Limb (tissue), 2 donors: ENCODE data around the gene KLHL25.
A peak's percentile ranks its signal among the peaks of the same experiment; 100 is the strongest.
"Not testable (repeated sequence)": the region's sequence is repeated elsewhere in the genome, so short reads cannot be mapped to it uniquely, and the experiment has no call there.

ENCODE experiments used
- DNase-seq, 2 donors: peaks; one replicate each; pipeline ENCODE4 v3.0.0-alpha.2; 2016; ENCODE audit errors: extremely low spot score in 2 of 2

The KLHL25 gene, protein sequence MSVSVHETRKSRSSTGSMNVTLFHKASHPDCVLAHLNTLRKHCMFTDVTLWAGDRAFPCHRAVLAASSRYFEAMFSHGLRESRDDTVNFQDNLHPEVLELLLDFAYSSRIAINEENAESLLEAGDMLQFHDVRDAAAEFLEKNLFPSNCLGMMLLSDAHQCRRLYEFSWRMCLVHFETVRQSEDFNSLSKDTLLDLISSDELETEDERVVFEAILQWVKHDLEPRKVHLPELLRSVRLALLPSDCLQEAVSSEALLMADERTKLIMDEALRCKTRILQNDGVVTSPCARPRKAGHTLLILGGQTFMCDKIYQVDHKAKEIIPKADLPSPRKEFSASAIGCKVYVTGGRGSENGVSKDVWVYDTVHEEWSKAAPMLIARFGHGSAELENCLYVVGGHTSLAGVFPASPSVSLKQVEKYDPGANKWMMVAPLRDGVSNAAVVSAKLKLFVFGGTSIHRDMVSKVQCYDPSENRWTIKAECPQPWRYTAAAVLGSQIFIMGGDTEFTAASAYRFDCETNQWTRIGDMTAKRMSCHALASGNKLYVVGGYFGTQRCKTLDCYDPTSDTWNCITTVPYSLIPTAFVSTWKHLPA

DNA sequence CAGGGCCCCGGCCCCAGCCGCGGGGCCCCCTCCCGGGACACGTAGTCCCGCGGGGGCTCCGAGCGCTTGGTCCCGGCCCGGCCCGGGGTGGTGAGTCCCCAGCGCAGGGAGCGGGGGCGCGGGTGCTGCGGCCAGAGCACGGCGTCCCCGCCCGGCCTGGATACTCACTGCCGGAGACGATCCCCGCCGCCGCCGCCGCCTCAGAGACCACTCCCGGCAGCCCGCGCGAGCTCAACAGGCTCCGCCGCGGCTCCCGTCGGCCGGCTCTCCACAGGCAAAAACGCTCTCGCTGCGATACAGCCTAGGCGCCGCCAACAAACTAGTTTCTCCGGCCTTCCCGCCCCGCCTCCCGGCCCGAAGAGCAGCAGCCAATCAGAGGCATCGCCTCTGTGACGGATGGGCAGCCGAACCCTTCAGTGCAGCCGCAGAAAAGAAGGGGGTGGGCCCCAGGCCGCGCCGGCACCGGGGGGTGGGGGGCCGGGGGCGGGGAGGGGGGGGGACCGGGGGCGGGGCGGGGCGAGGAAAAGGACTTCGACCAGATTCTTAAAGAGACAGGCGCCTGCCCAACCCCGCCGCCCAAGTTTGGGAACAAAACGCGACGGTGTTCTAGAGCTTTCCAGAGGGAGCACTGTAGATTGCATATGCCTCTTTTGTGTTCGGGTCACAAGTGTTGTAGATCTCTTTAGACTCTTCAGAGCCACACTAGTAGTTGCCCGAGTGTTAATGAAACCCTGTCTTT, at the start of gene KLHL25:
Gene KLHL25 (minus strand): TSS at position 328 of the 739 bp plus-strand sequence. CDS start 25,115 bp downstream, outside the sequence.
- peak; percentile 96 for DNase-seq

DNA sequence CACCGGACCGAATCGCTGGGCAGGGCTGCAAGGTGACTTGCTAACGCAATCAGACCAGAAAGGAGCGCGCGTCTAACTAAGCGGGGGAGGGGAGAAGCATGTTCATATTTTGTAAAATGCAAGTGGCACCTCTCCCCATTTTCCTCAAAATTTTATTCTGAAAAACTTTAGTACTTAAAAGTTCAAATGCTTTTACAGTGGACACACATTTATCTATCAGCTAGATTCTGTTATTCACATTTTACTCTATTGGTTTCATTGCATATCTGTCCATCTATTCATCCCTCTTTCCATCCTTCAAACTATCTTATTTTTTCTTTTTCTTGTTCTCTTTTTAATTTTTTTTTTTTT, 46.1 kb upstream of the KLHL25 start:
- DNase-seq = no peak

DNA sequence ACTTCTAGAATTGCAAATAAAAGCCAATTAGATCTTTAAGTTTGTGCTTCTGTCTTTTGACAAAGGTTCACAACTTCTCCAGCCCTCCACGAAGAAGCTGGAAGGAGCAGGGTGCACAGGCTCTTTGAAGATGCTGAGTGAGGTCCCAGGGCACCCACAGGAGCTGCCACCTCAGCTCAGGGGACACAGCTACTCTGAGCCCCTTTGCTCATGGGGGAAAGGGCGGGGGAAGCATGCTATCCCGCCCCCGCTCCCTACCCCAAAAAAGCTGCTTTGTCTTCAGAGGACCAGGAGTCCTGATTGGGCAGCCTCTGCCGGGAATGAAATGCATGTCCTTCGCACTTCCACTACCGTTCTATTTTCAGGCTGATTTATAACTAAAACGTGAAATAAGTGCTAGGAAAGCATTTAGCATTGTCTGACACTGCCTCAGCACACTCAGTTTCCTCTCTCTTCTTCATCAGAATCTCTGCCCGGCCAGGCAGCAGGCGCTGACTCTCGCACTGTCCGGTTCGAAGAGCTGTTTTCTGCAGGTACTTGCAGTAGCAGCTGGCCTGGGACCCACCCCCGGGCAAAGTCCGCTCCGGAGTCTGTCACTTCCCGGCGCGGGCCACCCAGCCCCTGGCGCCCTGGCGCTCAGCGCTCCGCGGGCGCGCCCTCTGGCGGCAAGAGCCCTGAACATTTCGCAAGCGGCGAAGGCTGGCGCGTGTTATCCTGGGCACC, 45.5 kb upstream of the KLHL25 start:
- peak; percentile 59 to 89 for DNase-seq

DNA sequence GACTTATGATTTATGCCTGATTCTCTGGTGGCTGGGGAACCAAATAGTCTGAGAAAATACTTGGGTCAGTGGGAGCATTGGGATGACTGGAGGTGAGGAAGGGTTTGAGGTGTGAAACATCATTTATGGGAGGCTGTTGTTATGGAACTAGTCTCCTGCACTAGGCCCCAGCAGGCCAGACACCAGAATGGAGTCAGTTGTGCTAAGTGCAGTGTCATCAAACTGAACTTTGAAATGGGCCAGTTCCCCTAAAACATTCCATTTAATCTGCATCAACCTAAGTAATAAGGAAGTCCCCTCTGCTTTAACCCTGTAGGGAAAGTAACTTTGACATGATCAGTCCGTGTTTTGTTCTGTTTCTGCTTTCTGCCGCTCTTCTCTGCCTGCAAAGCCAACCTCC, 44.9 kb upstream of the KLHL25 start:
- DNase-seq = no peak

DNA sequence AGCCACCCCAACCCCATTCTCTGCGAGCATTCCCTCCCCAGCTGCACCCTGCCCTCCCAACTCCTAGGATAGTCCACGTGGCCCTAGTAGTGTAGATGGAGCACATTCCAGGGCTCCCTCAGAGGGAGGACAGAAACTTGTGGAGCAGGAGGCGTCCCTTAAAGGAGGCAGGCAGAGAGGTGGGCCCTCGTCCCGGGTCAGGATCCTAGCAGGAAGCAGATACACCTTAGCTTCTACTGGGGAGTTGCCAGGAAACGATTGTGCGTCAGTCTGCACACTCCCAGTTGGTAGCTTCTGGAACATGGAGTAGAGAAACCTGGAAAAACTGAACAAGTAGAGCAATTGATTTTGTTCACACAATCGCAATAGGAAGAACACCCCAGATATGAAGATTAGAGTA, 43.9 kb upstream of the KLHL25 start:
- no peak for DNase-seq

DNA sequence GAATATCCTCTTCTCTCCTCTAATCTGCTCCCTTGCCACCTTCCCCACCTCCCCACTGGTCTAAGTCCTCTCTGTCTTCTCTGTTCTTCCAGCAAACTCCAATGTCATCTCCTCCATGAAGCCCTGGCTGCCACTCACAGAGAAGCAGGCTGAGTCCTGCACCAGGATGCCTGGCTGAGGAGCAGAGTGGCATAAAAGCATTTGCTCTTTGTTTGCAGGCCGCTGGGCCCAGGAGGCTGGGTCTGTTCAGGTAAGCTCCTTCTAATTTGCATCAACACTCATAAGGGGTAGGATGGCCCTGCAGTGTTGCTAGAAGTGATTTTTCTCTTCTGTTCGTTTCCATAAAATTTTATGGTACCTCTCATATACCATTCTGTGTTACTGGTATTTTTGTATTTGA, 43.2 kb upstream of the KLHL25 start:
- no peak for DNase-seq

DNA sequence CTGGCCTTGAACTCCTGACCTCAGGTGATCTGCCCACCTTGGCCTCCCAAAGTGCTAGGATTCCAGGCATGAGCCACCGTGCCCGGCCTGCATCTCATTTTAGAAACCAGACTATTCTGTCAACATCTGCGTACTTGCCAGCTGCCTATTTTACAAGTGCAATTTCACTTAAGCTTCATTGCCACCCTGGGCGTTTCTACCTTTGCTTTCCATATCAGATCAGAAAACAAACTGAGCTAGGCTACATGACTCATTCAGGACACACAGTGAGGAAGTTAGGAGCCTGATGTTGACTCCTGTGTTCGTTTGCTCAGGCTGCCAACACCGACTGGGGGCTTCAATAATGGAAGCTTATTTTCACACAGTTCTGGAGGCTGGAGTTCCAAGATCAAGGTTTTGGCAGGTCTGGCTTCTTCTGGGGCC, 42.3 kb upstream of the KLHL25 start:
- no peak for DNase-seq

DNA sequence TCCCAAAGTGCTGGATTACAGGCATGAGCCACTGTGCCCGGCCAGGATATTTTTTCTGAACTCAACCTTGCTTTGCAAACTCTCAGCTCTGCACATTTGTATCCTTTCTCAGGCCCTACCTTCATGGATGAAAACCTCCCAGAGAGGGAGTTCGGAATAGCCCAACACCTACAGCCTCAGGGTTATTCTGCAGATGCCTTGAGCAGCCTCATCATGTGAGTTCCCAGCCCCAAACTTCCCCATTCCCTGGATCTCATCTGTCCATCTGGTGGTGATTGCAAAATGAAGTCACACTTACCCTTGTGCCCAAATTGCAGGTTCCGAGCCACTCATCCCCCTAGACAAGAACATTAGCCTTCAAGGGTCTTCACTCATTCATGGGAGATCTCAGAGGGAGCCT, 39.9 kb upstream of the KLHL25 start:
- DNase-seq = no peak

DNA sequence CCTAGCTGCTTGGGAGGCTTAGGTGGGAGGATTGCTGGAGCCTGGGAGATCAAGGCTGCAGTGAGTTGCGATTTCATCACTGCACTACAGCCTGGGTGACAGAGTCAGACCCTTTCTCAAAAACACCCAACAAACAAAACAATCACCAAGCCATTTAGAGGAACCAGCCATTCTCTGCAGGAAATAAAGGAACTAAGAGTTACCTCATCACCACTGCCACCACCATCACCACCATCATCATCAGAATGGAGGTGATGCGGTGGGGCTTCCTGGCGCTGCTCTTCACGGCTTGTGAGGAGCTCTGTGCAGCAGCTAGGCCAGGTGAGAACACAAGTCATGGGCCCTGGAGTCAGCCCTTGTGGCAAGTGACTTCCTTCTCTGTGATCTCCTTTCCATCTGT, 37.7 kb upstream of the KLHL25 start:
- no peak for DNase-seq

DNA sequence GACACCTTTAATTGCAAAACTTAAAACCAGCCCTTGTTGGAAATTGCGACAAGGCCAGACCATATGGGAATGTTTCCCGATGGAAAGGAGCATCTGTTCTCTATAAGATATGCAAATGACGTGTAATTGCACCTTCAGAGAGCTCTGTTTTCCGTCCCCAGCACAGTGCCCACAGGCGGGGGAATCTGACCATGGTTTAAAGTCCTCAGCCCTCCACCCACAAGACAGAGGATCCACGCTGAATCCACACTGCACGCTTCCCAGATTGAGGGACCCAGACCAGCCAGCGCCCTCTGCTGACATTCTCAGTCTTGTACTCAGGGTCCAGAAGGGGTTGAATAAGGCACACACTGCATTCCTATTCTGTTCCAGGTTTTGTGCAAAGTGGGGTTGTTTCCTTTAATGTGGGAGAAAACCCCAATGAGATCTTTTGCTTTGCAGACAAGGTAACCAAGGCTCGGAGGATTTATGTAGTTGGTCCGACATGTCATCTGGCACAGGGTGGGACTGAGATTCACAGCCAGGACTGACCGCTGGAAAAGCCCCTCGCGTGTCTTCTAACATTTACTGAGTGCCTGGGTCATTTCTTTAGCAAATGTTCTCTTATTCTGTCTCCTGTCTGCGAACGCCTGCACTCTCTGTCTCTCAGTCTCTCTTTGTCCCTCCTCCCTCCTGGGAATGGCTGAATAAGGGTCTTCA, 36.8 kb upstream of the KLHL25 start:
- peak; percentile 69 to 76 for DNase-seq

DNA sequence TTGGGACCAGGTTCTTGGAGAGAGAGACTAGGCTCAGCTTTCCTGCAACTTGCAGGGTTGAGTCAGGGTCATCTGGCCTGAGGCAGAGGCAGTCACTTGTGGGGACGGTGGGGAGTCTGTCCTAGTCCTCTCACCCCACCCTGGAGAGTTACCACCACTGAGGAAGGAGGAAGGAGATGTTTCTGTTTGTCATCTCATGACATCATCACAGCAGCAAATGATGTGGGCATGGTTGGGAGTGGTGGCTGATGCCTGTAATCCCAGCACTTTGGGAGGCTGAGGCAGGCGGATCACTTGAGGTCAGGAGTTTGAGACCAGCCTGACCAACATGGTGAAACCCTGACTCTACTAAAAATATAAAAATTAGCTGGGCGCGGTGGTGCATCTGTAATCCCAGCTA, 35.0 kb upstream of the KLHL25 start:
- DNase-seq = not testable (repeated sequence)

DNA sequence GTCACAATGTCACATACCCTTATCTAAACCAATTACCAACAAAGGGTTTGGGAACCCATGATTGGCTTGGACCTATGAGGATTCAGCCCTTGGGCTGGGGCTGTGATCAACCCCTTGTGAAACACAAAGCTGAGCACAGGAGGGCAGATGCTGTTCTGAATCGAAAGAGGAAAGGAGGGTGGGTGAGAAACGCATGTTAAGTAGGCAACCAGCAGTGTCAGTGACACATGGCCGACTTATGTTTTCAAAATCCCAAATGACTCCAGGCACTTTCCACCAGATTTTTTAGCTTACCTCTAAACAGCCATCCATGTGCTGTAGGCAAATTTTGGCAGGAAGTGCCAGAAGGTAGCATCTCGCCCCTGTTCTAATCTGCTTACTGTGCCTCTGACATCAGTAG, 34.1 kb upstream of the KLHL25 start:
- DNase-seq = no peak

DNA sequence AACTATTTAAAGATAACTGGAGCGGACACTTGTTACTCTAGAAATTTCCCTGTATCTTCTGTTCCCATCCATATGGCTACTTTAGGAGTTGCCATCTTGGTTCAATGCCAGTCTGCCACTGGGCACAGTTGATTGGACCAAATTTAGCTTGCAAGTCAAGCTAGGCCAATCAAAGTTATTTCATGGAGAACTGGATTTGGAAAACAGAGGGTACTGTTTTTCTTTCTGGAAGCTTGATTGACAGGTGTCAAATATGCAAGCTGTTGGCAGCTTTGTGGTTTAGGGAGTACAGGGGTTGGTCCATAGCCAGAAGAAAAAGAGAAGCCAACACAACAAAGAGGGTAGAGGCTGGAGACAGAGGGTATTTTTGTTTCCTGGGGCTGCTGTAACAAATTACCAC, 33.4 kb upstream of the KLHL25 start:
- no peak for DNase-seq

DNA sequence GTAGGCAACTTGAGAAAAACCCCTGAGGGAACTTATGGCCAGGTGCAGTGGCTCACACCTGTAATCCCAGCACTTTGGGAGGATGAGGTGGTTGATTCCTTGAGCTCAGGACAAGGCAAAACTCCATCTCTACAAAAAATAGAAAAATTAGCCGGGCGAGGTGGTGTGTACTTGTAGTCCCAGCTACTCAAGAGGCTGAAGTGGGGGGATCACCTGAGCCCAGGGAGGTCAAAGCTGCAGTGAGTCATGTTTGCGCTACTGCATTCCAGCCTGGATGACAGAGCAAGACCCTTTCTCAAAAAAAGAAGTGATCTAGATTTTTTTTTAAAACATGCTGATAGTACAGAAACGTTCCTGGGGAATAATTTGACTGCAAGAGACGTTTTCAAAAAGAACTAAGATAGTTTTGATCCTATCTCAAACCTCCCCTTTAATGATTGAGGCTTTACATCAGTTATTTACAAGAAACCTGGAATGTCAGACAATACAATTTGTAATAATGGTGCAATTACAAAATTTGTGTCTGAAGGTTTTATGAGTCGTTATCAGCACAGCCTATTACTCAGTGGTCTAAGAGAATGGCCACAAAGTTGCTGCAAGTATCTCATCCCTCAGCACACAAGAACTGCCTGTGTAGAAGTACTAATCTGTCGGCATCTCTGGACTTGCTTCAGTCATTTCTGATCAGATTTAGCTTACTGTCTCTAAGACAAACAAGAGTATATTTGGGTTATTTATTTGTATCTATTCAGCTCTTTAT, 32.2 kb upstream of the KLHL25 start:
- DNase-seq = no peak

DNA sequence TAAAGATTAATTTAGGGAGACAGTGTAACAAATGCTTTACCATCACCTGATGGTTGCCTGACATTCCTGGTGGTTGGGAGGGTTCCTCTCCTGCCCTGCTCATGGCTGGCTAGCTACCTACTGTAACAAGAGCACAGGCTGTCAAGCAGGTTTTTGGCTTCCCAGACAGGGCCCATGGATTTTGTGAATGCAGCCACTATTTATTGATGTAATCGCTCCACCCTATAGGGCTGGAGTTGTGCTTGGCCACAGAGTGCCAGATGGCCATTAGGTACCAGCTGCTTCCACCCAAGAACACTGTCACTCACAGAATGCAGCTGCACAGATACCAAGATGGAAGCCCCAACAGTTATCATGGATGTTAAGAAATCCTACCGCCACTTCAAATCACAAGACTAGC, 31.0 kb upstream of the KLHL25 start:
- no peak for DNase-seq

DNA sequence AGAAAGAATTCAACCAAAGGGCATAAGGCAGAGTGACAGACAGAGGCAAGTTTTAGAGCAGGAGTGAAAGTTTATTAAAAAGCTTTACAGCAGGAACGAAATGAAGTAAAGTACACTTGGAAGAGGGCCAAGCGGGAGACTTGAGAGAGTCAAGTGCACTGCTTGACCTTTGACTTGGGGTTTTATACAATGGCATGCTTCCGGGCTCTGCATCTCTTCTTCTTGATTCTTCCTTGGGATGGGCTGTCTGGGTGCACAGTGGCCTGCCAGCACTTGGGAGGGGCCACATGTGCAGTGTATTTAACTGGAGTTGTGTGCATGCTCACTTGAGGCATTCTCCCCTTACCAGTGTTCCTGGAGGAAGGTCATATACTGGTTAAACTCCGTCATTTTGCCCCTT, 30.4 kb upstream of the KLHL25 start:
- DNase-seq = no peak

DNA sequence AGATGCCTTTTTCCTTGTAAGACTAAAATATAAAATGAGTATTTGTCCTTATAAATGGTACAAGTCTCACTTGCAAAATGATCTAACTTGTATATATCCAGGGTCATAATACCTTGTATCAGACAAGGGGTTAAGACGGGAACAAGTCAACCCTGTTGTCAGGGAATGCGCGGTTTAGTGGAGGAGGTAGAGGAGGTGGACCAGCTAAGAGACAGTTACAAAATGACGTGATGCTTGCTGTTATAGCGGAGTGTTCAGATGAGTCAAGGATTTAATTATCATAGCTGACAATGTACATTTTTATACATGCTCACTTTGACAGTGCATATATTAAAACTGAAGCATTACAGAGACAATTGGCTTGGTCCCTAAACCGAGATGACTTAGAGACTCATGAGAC, 26.8 kb upstream of the KLHL25 start:
- no peak for DNase-seq

DNA sequence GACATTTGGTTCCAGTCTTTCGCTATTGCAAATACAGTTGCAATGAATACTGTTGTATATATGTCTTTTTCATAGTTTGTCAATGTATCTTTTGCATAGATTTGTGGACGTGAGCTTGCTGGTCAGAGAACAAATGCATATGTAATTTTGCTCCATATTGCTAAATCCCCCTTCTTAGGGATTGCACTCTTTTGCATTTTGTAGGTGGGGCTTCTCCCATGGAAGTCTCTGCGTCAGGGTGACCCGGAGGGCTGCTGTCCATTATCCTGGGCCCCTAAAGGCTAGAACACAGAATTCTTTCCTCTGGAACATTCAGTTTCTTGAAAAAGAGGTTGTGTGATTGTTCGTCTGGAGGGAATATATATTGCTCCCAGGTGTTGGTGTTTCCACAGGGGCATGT, 25.2 kb upstream of the KLHL25 start:
- DNase-seq = no peak

DNA sequence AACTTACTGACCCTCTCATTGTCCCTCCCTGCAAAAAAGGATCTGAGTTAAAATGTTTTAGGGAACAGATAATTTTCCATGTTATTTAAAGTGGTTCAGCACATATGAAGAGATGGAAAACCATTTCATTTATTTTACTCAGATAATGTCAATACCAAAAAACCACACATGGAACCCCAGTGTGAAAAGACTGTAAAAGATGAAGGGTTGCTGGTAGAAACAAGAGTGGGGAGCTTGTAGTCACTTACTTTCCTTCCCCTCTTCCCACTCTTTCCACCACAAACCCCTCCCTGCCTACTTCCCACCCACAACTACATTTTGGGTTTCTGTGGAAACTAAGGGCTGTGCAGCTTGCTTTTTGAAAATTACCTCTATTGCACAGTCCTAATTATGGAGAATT, 18.5 kb upstream of the KLHL25 start:
- no peak for DNase-seq

DNA sequence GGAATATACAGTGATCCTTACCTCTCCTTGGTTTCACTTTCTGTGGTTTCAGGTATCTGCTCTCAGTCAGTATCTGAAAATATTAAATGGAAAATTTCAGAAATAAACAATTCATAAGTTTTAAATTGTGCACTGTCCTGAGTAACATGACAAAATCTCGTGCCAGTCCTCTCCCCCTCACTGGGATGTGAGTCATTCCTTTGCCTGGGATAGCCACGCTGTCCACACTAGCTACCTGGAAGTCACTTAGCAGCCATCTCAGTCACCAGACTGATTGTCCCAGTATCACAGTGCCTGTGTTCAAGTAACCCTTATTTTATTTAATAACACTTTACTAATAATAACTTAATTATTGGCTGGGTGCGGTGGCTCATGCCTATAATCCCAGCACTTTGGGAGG, 15.3 kb upstream of the KLHL25 start:
- DNase-seq = no peak

DNA sequence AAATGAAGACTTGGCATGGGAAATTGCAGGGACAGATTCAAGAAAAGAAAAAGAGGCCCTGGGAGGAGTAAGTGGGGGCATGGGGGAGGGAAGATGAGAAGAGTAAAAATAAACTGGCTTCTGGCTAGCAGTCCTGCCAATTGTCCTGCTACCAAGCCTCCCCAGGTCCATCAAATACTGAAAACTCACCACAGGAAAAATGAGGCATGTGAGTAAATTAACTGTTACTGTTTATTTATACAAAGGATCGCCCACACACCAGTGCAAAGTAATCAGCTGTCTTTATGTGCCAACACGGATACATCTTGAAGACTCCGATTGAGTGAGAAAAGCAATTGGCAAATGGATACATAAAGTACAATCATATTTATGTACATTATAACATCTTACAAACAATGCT, 10.7 kb upstream of the KLHL25 start:
- DNase-seq = no peak
